Measurements from ENCODE around the gene PRR9. TPM values are rescaled to one million over a fixed set of nuclear protein-coding genes. Genes with fewer than 3 reads are reported as not detected.

The PRR9 gene
- total and polyA plus RNA-seq, 9 donors = 0.13 to 1.3 TPM; not detected in 7

GRCh38 chr1:153251087-153251486 is 33.7 kb downstream of the PRR9 start:
- DNase-seq = no peak
- 89 to 95% (median 89%) methylated on average over 2 of the region's 2 CpGs for WGBS, 3 donors
- Histone ChIP-seq H3K9me3 (no peaks in the 10 kb centered on the region), H3K4me3 (no peak overlapping the region), H3K27me3 (no peaks in the 10 kb centered on the region), H3K4me1 (ENCODE audit: insufficient read depth) (no peaks in the 10 kb centered on the region), H3K36me3 (no peaks in the 10 kb centered on the region), H3K27ac (no peak overlapping the region)
- intact Hi-C loops (cut with DNase I) = no loop called here
- no peak for TF ChIP-seq EP300 (IDR thresholded peaks at IDR 0.05)
- no peak for TF ChIP-seq POLR2A (IDR thresholded peaks at IDR 0.05)
- TF ChIP-seq CTCF (IDR thresholded peaks at IDR 0.05) = no peak

- intact Hi-C loops (cut with DNase I) = no loop called here
- 90 to 96% (median 95%) methylated on average over 3 of the region's 3 CpGs for WGBS, 3 donors
- no peak for DNase-seq
- no peaks in the 10 kb centered on the region for H3K36me3 ChIP-seq
- no peaks in the 10 kb centered on the region for H3K4me1 ChIP-seq (ENCODE audit: insufficient read depth)
- no peak overlapping the region for H3K4me3 ChIP-seq
- no peaks in the 10 kb centered on the region for H3K9me3 ChIP-seq
- no peaks in the 10 kb centered on the region for H3K27me3 ChIP-seq
- H3K27ac ChIP-seq = no peak overlapping the region
- TF ChIP-seq POLR2A (IDR thresholded peaks at IDR 0.05) = no peak
- TF ChIP-seq EP300 (IDR thresholded peaks at IDR 0.05) = no peak
- TF ChIP-seq CTCF (IDR thresholded peaks at IDR 0.05) = no peak
These were observed 34.2 kb downstream of the PRR9 start for GRCh38 chr1:153251562-153251961.

GRCh38 chr1:153251988-153252387 is 34.6 kb downstream of the PRR9 start:
- intact Hi-C loops (cut with DNase I) = no loop called here
- WGBS, 3 donors = 79 to 86% (median 85%) methylated on average over 4 of the region's 4 CpGs
- no peak for TF ChIP-seq POLR2A (IDR thresholded peaks at IDR 0.05)
- no peak for TF ChIP-seq CTCF (IDR thresholded peaks at IDR 0.05)
- TF ChIP-seq EP300 (IDR thresholded peaks at IDR 0.05) = no peak
- H3K36me3 ChIP-seq = no peaks in the 10 kb centered on the region
- no peaks in the 10 kb centered on the region for H3K4me1 ChIP-seq (ENCODE audit: insufficient read depth)
- H3K4me3 ChIP-seq = no peak overlapping the region
- no peak for DNase-seq
- H3K9me3 ChIP-seq = no peaks in the 10 kb centered on the region
- no peak overlapping the region for H3K27ac ChIP-seq
- no peaks in the 10 kb centered on the region for H3K27me3 ChIP-seq

- H3K9me3 ChIP-seq = no peaks in the 10 kb centered on the region
- no peaks in the 10 kb centered on the region for H3K4me1 ChIP-seq (ENCODE audit: insufficient read depth)
- no peaks in the 10 kb centered on the region for H3K36me3 ChIP-seq
- no peak for DNase-seq
- H3K27ac ChIP-seq = no peak overlapping the region
- H3K27me3 ChIP-seq = no peaks in the 10 kb centered on the region
- H3K4me3 ChIP-seq = no peak overlapping the region
- 89 to 95% (median 91%) methylated on average over 2 of the region's 2 CpGs for WGBS, 3 donors
- TF ChIP-seq POLR2A (IDR thresholded peaks at IDR 0.05) (no peak), EP300 (IDR thresholded peaks at IDR 0.05) (no peak), CTCF (IDR thresholded peaks at IDR 0.05) (no peak)
- intact Hi-C loops (cut with DNase I) = no loop called here
These were observed 35.7 kb downstream of the PRR9 start for GRCh38 chr1:153253076-153253475.

- no peak overlapping the region for H3K4me3 ChIP-seq
- no peak for TF ChIP-seq EP300 (IDR thresholded peaks at IDR 0.05)
- TF ChIP-seq CTCF (IDR thresholded peaks at IDR 0.05) = no peak
- no peak for TF ChIP-seq POLR2A (IDR thresholded peaks at IDR 0.05)
- no peaks in the 10 kb centered on the region for H3K4me1 ChIP-seq (ENCODE audit: insufficient read depth)
- no peak overlapping the region for H3K27ac ChIP-seq
- H3K27me3 ChIP-seq = no peaks in the 10 kb centered on the region
- WGBS, 3 donors = 41 to 68% (median 45%) methylated on average over 1 of the region's 1 CpG
- no peaks in the 10 kb centered on the region for H3K9me3 ChIP-seq
- intact Hi-C loops (cut with DNase I) = no loop called here
- no peak for DNase-seq
- H3K36me3 ChIP-seq = no peaks in the 10 kb centered on the region
These were observed 36.3 kb downstream of the PRR9 start for GRCh38 chr1:153253693-153254092.
